GM18868 (cell line): ENCODE measurements around the gene FAM53A.
A peak's percentile ranks its signal among the peaks of the same experiment; 100 is the strongest.
"Not testable (repeated sequence)": the region's sequence is repeated elsewhere in the genome, so short reads cannot be mapped to it uniquely, and the experiment has no call there.

Experiments
- ATAC-seq: cut with Tn5 transposase; IDR thresholded peaks from one replicate; pipeline ENCODE4 v1.9.1; 2021; ENCODE audit warnings: mild to moderate bottlenecking, moderate library complexity; ENCODE audit not compliant: unreplicated experiment

FAM53A gene

DNA sequence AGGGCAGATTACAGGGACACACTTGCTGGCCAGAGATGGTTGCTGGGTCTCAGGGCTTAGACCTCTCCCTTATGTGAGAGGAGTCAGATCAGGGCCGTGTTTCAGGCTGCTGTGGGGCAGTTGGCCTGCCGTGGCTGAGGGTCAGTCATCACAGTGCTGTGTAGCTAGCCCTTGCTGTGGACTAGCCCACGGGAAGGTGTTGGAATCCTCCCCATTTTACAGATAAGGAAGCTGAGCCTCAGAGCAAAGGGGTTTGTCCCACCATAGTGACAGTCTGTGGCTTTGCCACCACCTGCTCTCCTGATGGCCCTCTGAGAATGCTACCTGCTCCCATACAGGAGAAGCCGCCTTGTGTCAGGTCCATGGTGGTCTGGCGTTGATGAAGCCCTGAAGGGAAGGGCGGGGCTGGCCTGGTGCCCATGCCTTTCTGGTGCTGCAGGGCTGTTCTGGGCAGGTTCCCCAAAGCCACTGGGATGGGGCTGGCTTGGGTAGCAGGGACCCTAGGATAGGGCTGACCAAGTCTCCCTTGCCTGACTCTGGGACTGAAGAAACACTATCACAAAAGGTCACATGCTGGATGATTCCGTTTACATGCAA lies 2.4 kb upstream of the FAM53A start:
- ATAC-seq = no peak

GRCh38 chr4:1685235-1686150 lies 1.4 kb upstream of the FAM53A start:
- no peak for ATAC-seq

DNA sequence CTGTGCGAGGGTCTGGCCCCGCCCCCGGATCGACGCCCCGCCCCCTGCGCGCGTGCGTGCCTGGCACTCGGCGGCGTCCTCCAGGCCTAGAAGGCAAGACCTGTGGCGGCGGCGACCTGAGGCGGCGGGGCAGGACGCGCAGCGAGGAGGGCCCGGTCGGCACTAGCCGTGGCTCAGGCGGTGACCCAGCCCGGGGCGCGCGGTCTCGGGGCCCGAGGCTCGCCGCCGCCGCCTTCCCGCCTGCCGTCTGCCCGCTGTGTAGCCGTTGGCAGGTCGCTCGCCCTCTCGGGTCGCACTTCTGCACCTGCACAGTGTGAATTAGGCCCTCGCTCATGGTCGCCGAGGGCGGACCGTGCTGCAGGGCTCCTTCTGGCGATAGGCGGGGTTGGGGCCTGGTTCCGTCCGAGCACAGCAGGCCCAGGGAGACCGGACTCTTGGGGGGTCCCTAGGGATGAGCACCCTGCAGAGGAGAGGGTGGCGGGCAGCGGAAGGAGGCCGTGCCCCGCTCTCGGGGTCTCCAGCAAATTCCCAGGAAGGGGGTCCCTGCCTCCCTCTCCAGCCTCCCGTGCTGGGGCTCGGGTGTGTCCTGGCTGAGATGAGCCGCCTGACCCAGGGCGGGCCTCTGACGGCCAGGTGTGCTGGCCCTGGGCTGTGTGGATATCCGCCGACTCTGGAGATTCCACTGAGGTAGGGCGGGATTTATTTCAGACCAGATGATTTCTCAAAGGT lies 557 bp upstream of the FAM53A start:
- ATAC-seq = no peak

DNA sequence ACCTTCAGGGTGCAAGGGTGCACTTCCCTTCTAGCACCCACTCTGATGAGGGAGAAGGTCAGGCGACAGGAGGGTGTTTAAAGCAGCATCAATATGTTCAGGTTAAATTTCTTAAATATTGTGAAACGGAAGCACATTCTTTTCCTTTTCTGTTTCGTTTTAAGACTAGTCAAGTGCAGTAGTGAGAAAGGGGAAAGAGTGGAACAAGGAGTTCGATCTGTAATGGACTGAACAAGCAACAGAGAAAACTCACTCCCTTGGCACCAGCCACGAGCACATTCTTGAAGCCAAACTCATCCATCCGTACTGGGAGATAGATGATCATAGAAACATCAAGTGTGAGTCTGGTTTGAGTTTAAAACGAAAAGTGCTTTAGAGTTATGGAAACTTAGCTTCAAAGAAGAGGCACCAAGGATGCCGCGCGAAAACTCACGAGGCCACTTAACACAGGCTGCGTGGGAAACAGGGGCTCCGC lies 815 bp downstream of the FAM53A start:
- ATAC-seq = peak; percentile 2

DNA sequence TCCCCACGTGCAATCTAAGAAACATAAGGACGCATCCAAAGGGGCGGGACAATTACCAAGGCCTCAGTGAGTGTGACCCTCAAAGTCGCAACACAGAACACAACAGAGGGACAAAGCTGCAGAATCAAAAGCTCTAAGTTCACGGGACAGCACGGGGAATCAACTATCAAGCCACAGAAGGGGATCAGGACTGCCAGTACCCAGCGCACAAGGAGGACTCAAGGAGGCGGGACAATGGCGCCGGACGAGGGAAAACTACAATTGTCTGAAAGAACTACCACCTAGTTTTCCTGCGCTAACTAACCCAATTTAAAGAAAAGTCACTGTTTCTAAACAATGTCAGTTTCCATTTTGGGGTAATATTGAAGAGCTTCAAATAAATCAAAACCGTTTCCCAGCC lies 1.3 kb downstream of the FAM53A start:
- ATAC-seq = no peak

DNA sequence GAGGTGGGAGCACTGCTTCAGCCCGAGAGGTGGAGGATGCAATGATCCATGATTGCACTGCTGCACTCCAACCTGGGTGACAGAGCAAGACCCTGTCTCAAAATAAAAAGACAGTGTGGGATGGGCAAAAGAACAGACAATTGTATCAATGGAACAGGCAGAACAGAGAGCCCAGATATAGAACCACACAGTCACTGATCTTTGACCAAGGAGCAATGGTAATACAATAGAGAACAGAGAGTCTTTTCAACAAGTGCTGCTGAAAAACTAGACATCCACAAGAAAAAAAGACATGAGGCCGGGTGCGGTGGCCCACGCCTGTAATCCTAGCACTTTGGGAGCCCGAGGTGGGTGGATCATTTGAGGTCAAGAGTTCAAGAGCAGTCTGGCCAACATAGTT lies 5.9 kb downstream of the FAM53A start:
- ATAC-seq = no peak

DNA sequence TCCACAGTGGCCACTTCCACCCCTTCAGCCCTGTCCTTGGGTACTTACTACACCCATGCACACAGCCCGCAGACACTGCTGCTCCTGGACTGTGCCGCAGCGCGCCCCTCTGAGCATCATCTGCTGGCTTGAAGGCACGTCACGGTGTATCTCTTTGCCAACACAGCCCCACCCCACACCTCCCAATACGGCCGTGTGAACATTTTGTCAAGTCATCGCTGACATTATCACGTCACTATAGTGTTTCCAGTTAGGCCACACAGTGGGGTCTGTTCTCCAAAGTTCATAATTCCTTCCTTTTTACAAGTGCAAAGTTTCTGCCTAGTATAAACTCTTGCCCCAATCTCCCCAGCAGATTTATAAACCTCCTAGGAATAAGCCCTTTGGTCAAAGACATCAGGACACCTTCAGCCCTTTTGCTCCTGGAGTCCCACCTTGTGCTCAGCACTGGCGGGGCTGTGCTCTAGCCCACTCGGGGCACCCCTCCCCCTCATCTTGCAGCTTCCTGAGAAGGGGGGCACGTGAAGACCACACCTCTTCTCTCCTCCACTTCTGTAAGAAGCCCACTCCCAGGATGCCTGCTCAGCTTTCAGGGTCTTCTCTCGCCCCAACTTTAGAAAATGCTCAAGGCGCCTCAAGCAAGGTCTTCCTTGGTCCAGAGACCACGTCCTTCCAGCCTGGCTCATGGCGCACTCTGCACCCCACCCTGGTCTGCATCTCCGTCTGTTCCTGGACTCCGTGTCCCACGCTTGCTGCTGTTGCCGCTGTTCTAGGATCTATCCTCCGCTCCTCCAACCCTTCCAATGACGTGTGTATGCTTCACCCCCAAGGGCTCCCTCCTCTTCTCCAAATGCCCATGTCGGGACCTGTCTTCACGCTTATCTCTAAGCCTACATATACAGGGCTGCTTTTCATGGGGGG lies 7.2 kb downstream of the FAM53A start:
- ATAC-seq = no peak

GRCh38 chr4:1675802-1676137 lies 8.3 kb downstream of the FAM53A start:
- no peak for ATAC-seq

DNA sequence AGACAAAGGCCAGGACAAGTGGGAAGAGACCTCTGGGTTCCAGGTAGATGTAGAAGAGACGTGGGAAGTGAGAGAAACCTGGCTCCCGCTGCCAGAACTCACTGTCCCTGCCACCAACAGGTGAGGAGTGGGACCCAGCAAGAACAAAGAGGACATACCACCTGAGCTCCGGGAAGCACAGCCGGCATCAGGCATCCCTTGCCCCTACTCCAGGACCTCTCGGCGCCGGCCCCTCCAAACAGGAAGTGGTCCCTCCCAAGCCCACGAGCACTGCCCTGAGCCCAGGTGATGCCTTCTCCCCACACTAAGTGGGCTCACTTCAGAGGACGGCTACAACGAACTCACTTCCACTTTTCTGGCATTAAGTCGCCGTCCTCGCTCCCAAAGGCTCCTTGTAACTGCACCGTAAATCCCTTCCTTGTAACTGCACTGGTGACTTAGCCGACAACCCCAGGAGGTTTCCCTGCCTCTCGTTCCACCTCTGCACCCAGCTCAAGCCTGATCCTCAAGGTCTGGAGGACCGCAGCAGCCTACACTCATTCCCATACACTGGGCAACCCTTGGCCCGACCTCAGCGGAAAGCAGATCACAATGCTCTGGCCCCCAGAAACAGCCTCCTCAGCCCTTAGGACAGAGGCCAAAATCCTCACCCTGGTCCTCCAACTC lies 8.8 kb downstream of the FAM53A start:
- no peak for ATAC-seq

- ATAC-seq = no peak
Observed at GRCh38 chr4:1674682-1675081, 9.4 kb downstream of the FAM53A start.

DNA sequence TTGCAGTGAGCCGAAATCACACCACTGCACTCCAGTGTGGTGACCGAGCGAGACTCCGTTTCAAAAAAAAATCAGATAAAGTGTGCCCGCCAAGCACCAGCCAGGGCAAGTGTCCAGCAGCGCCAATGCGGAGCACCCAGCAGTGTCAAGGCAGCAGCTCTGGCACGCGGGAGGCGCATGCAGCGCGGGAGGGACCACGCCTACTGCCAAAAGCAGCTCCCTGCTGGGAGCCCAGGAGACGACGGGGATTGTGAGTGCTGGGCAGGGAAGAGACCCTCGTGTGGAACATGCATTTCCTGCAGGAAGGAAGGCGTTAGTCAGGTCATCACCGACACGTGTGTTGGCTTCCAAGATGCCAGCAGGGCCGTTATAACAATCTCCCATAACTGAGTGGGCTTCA lies 10.4 kb downstream of the FAM53A start:
- ATAC-seq = no peak

DNA sequence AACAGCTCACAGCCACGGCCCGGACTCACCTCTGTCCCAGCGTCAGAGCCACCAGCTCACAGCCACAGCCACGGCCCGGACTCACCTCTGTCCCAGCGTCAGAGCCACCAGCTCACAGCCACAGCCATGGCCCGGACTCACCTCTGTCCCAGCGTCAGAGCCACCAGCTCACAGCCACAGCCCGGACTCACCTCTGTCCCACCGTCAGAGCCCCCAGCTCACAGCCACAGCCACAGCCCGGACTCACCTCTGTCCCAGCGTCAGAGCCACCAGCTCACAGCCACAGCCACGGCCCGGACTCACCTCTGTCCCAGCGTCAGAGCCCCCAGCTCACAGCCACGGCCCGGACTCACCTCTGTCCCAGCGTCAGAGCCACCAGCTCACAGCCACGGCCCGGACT lies 13.1 kb downstream of the FAM53A start:
- ATAC-seq = not testable (repeated sequence)

- ATAC-seq = no peak
Observed at GRCh38 chr4:1670279-1670678, 13.8 kb downstream of the FAM53A start.

- no peak for ATAC-seq
Observed at GRCh38 chr4:1669850-1670249, 14.3 kb downstream of the FAM53A start.

- no peak for ATAC-seq
Observed at GRCh38 chr4:1669270-1669669, 14.8 kb downstream of the FAM53A start.

GRCh38 chr4:1668488-1668840 lies 15.6 kb downstream of the FAM53A start:
- ATAC-seq = no peak

- ATAC-seq = no peak
Observed at GRCh38 chr4:1667273-1667672, 16.8 kb downstream of the FAM53A start.

- no peak for ATAC-seq
Observed at GRCh38 chr4:1666391-1666790, 17.7 kb downstream of the FAM53A start.

- ATAC-seq = no peak
Observed at GRCh38 chr4:1664141-1664540, 20.0 kb downstream of the FAM53A start.

- ATAC-seq = no peak
Observed at GRCh38 chr4:1663549-1663948, 20.6 kb downstream of the FAM53A start.
